Regular cardiac myocyte (primary cell): ENCODE measurements around the gene ALPP. TPM values are rescaled to one million over a fixed set of nuclear protein-coding genes. Genes with fewer than 3 reads are reported as not detected.

Experiments
- total RNA-seq: library from RNA; depleted of rRNA; stranded (reverse); fragments of >200 nt; gene quantifications from 2 replicates; pipeline ENCODE4 v1.2.3, GENCODE V29; 2014

ALPP gene
- not detected in 2 replicates for total RNA-seq

GRCh38 chr2:232378735-232379151 lies at the start of gene ALPP:
TSS of gene ALPP (plus strand) at chr2:232378751. CDS start at chr2:232378803, 52 bp downstream.

DNA sequence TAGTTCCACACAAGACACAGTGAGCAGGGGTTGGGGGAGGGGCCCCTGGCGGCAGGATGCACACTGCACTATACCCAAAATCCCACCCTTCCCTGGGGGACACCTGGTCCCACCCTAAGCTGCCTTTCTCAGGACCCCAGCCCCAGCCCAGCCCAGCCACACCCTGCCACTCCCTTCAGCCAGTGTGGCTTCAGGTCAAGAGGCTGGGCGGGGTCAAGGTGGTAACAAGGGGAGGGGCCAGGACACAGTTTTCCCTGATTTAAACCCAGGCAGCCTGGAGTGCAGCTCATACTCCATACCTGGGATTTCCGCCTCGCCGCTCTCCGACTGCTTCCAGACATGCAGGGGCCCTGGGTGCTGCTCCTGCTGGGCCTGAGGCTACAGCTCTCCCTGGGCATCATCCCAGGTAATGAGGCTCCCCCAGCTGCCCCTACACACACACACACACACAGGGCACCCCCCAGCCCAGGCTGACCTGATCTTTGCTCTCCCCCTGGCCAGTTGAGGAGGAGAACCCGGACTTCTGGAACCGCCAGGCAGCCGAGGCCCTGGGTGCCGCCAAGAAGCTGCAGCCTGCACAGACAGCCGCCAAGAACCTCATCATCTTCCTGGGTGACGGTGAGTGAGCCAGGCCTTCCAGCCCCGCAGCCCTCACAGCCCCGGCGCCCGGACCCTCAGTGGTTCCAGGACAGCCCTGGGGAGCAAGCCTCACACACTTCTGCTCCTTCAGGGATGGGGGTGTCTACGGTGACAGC lies 28.2 kb downstream of the ALPP start, which contains the start of gene ALPG:
Gene ALPG, plus strand, starts transcription at position 289 of the 755 bp plus-strand sequence. Its CDS starts 51 bp downstream, at position 340.

Other genes with a start within 250 kb of the ALPP start
- gene ALPG, start 28.1 kb downstream of the ALPP start, total RNA-seq = not detected in 2 replicates
- gene ALPI, start 77.4 kb downstream of the ALPP start, total RNA-seq = not detected in 2 replicates
- not detected in 2 replicates for gene ECEL1, start 109.1 kb downstream of the ALPP start, total RNA-seq
- not detected in 2 replicates for gene PRSS56, start 141.6 kb downstream of the ALPP start, total RNA-seq
- gene CHRND, start 147.4 kb downstream of the ALPP start, total RNA-seq = not detected in 2 replicates
- not detected in 2 replicates for gene CHRNG, start 160.9 kb downstream of the ALPP start, total RNA-seq
- gene TIGD1, start 171.8 kb downstream of the ALPP start, total RNA-seq = 2.7 and 3.7 TPM in 2 replicates
- 81.5 and 158 TPM in 2 replicates for gene EIF4E2, start 171.9 kb downstream of the ALPP start, total RNA-seq